ENCODE measurements around the gene HINT1.

The HINT1 gene

DNA sequence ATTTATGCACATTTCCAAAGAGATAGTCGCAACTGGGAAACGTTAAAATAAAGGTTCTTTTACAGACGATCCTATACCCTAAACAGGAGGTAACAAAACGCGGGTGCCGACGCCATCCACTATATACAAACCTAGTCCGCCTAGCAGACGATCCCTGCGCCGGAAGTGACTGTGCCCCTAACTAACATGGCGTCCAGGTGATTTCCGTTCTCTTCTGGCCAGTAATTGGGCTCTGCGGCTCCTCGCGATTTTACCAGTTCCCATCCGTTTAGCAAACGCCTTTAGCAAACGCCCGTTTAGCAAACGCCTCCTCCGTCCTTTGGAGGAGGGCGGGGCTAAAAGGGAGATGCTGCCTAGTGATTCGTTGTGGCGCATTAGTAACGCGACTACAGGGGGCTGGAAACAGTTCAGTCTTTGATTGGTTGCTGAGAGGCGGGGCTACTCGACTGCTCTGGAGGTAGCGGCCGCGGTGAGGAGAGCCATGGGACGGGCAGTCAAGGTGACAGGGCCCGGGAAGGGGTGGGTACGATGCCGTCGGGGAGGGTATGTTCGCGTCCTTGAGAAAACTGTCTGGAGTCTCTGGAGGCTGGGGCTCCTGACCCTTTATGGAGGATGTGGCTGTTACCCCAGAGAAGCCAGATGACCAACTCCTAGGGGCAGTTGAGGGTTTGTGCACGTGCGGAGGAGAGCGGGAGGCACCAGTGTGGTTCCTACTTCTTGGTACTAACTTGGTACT, 5.7 kb upstream of the HINT1 start, which contains the start of gene LYRM7:
TSS of gene LYRM7 (plus strand) at position 405 of the 736 bp plus-strand sequence. CDS start at position 482, 77 bp downstream.
- Mint-ChIP-seq H3K27ac (peak within 1 kb of the TSS; percentile 64 to 93 (median 79)), H3K9me3 (no peaks in the 10 kb centered on the region), H3K4me1 (peaks cover 28% of the 10 kb centered on the region), H3K36me3 (ENCODE audit: low read depth) (no peaks in the 10 kb centered on the region), H3K27me3 (ENCODE audit: low read depth) (no peaks in the 10 kb centered on the region), H3K4me3 (peak within 1 kb of the TSS; percentile 92 to 98 (median 93))
- TF ChIP-seq, protein P1, sequence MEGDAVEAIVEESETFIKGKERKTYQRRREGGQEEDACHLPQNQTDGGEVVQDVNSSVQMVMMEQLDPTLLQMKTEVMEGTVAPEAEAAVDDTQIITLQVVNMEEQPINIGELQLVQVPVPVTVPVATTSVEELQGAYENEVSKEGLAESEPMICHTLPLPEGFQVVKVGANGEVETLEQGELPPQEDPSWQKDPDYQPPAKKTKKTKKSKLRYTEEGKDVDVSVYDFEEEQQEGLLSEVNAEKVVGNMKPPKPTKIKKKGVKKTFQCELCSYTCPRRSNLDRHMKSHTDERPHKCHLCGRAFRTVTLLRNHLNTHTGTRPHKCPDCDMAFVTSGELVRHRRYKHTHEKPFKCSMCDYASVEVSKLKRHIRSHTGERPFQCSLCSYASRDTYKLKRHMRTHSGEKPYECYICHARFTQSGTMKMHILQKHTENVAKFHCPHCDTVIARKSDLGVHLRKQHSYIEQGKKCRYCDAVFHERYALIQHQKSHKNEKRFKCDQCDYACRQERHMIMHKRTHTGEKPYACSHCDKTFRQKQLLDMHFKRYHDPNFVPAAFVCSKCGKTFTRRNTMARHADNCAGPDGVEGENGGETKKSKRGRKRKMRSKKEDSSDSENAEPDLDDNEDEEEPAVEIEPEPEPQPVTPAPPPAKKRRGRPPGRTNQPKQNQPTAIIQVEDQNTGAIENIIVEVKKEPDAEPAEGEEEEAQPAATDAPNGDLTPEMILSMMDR (IDR thresholded peaks at IDR 0.05; ENCODE audit: unreplicated experiment in 3 of 3) = no peak

DNA sequence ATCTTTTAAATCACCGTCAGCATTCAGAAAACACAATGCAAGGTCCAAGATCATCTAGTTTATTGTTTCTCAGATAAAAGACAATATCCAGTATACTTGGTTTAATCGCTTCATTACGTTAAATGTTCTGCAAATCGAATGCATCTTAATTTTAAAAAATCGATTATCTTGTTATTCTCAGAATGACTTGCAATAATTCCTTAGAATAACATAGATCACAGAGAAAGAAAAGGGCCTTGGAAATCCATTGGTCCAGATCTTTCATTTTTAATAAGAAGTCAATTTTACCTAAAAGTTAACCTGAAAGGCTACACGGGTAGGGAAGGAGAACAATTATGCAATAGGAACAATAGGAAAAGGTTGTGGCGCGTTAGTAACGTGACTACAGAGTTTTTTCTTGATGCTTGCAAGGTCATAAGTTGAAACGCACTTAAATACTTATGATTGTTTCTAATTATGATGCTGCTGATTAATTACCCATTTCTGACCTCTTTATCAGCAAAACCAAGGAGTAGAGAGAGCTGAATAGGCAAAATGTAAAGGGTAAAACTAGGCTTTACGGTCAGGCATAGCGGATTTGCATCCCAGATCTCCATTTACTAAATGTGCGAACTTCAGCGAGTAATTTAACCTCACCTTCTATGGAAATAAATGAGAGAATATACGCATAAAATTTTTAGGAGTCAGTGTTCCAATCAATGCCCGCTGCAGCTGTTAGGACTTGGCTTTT, 4.9 kb upstream of the HINT1 start:
- Mint-ChIP-seq H3K4me3 (peak overlapping the region; percentile 92 to 98 (median 93)), H3K9me3 (no peaks in the 10 kb centered on the region), H3K27ac (peak overlapping the region; percentile 64 to 93 (median 79)), H3K27me3 (ENCODE audit: low read depth) (no peaks in the 10 kb centered on the region), H3K36me3 (ENCODE audit: low read depth) (no peaks in the 10 kb centered on the region), H3K4me1 (peaks cover 35% of the 10 kb centered on the region)
- TF ChIP-seq, protein P1 (IDR thresholded peaks at IDR 0.05; ENCODE audit: unreplicated experiment in 3 of 3) = no peak

DNA sequence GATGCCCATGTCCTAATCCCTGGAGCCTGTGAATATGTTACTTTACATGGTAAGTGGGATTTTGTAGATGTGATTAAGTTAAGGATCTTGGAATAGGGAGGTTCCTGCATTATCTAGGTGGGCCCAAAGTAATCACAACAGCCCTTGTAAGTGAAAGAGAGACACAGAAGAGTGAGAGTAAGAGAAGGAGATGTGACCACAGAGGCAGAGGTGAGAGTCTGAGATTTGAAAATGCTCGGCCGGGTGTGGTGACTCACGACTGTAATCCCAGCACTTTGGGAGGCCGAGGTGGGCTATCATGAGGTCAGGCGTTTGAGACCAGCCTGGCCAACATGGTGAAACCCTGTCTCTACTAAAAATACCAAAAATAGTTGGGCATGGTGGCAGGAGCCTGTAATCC, 2.6 kb upstream of the HINT1 start:
- Mint-ChIP-seq H3K36me3 (ENCODE audit: low read depth) (peaks cover 9% of the 10 kb centered on the region), H3K27ac (peak overlapping the region; percentile 37 to 97 (median 64)), H3K4me3 (peak overlapping the region; percentile 18 to 69 (median 66)), H3K9me3 (no peaks in the 10 kb centered on the region), H3K27me3 (ENCODE audit: low read depth) (no peaks in the 10 kb centered on the region), H3K4me1 (peaks cover 46% of the 10 kb centered on the region)
- TF ChIP-seq, protein P1 (IDR thresholded peaks at IDR 0.05; ENCODE audit: unreplicated experiment in 3 of 3) = no peak

DNA sequence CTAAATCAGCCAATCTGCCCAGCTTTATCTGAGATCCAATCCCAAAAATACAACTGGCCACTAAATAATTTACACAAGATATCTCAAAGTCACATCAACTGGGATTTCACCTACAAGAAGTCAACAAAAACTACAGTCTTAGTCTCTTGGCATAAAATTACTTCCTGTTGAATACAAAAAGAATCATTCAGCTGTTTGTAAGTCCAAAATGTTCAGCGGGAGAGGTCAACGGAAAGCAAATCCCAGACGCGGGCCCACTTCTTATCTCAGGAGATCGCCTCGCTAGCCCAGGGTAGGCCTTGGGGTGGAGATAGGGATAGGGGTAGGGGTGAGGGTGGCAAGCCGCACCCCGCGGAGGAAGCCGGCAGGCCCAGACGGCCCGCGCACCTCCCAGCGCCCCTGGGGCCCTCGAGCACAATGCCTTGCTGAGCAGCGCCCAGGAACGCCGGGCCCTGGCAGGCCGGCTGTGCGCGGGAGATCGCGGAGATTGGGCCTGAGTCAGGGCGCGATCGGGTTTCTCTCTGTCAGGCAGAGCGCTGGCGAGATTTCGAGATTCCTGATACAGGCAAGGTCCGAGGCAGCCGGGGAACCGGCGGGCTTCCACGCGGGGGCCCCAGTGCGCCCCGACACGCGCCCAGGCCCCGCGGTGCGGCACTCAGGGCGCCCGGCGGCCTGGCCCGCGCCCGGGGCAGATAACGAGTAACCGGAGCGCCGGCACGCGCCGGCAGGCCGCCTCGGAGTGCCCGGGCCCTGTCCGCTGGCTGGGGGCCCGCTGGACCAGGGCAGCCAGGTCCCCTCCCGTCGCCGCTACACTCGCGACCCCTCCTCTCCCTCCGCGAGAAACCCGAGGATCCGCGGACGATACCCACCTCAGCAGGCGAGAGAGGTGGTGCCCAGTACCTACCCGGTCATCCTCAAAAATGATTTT, 601 bp downstream of the HINT1 start:
- H3K27me3 Mint-ChIP-seq (ENCODE audit: low read depth) = no peaks in the 10 kb centered on the region
- peaks cover 33% of the 10 kb centered on the region for H3K4me1 Mint-ChIP-seq
- H3K36me3 Mint-ChIP-seq (ENCODE audit: low read depth) = peaks cover 36% of the 10 kb centered on the region
- no peaks in the 10 kb centered on the region for H3K9me3 Mint-ChIP-seq
- TF ChIP-seq, protein P1 (IDR thresholded peaks at IDR 0.05; ENCODE audit: unreplicated experiment in 3 of 3) = no peak
- H3K4me3 Mint-ChIP-seq = peak overlapping the region; percentile 97 to 99 (median 99)
- H3K27ac Mint-ChIP-seq = peak overlapping the region; percentile 97 to 98 (median 97)

DNA sequence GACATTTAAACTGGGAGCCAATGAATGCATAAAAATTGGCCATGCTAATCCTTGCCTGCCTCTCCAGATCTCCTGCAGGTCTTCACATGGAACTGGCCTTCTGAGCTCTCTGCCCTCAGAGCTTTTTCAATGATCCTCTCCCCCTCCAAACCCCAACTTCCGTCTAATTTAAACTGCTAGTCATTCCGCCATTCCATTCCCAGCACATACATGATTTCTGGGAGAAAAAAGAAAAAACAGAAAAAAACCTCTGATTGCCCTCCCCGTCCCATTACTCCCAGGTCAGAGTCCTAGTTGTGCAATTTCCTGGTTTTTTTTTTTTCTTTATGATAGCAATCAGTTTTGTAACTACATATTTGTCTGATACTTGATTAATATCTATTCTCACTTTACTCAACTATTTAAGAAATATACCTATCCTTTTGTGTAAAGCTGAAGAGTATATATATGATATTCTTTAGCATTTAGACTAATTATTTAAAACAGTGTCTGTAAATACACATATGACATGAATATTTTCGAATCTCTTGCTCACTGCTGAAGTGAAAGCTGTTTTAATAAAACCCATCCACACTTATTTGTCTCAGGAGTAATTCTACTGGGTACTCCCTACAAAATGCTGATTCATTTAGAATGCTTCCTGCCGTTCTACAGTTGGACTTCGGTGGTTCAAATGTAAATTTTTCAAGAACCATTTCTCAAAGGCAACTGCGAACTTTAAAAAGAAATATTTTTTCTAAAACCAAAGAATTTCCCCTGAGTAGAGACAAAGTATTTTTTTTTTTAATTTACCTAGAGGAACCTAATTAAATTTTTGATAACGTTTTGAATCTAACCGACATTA, 1.6 kb downstream of the HINT1 start:
- peak overlapping the region; percentile 85 to 92 (median 91) for H3K4me3 Mint-ChIP-seq
- H3K36me3 Mint-ChIP-seq (ENCODE audit: low read depth) = peaks cover 45% of the 10 kb centered on the region
- TF ChIP-seq, protein P1 (IDR thresholded peaks at IDR 0.05; ENCODE audit: unreplicated experiment in 3 of 3) = no peak
- H3K27ac Mint-ChIP-seq = peak overlapping the region; percentile 96 to 98 (median 97)
- no peaks in the 10 kb centered on the region for H3K9me3 Mint-ChIP-seq
- H3K4me1 Mint-ChIP-seq = peaks cover 30% of the 10 kb centered on the region
- H3K27me3 Mint-ChIP-seq (ENCODE audit: low read depth) = no peaks in the 10 kb centered on the region

Data from nephron (organoid).